NCI-H187 (cell line): Measurements from ENCODE around the gene CYP51A1.
"Not testable (repeated sequence)": the region's sequence is repeated elsewhere in the genome, so short reads cannot be mapped to it uniquely, and the experiment has no call there.

Source experiments
- DNase-seq, 2 experiments: peaks; one replicate each; lab custom pipeline; 2025; lab: John Stamatoyannopoulos, UW

CYP51A1 gene

DNA sequence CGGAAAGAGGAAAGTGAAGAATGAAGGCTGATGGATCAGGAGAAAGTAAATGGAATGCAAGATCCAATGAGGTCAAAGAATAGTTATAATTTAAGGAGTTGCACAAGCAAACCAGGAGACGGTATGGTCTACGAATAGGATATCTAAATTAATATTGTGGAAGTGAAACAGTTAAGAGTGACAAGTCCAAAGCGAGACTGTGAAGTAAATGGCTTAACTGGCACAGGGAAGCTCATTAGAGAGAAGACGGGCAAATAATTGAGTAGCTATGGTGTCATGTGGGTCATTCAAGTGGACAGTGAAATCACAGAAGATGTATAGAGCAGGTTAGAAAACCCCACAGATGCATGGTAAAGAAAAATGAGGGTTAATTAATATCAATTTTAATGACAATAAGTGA lies 3.2 kb downstream of the CYP51A1 start:
- DNase-seq, result no peak

DNA sequence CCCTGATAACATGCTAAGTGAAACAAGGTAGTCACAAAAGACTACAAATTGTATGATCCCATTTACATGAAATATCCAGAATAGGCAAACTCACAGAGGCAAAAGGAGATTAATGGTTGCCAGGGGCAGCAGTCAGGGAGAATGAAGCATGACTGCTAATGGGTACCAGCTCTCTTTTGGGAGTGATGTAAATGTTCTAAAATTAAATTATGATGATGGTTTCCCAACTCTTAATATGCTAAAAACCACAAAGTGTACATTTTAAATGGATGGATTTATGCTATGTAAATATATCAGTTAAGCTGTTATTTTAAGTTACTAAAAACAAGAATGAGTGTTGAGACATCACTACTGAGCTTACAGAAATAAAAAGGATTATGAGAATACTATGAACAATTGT lies 12.6 kb downstream of the CYP51A1 start:
- DNase-seq, result no peak

DNA sequence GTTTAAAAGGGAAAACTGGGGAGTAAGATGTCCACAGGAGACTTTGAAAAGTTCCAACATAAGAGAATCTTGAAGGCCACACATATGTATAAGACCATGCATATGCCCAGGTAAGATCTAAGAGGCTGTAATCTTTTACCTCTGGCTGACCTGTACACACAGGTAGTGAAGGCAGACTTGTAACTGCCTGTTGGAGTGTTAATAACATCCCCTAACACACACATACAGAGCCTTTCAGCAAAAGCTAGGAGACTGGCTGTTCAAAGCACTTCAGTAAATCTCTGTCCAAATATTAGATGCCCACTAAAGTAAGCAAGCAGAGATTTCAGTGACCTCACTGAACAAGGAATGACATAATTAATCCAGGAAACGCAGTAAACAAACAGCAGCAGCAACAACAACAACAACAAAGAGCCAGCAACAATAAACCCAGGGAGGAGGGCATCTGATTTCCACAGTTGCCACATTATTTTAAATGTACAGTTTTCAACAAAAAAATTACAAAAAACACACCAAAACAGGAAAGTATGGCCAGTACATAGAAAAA lies 15.0 kb downstream of the CYP51A1 start:
- DNase-seq, result no peak

DNA sequence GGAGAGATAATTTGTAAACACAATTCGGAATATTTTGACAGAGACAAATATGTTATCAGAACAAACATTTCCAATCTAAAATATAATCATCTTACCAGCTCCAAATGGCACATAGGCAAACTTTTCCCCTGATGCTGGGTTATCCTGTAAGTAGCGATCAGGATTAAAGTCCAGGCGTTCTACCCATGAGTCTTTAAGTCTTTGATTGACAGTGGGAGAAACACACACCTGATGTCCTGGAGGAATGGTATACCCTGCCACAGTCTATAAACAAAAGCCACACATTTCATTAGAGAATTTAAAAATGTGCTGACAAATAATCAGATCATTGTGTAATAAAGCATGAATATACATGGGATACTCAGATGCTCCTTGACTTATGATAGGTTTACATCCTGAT lies 17.3 kb downstream of the CYP51A1 start:
- no peak for DNase-seq

DNA sequence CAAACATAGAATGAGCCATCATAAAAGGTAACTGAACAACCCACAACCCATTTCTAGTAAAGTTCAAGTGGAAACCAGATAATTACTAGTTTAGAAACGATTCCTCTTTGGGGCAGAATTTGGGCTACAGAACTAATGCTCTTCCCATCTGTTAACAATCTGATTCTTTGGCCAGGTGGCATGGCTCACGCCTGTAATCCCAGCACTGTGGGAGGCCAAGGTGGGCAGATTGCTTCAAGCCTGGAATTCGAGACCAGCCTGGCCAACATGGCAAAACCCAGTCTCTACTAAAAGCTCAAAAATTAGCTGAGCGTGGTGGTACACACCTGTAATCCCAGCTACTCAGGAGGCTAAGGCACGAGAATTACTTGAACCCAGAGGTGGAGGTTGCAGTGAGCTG lies 18.5 kb downstream of the CYP51A1 start:
- DNase-seq, result no peak

DNA sequence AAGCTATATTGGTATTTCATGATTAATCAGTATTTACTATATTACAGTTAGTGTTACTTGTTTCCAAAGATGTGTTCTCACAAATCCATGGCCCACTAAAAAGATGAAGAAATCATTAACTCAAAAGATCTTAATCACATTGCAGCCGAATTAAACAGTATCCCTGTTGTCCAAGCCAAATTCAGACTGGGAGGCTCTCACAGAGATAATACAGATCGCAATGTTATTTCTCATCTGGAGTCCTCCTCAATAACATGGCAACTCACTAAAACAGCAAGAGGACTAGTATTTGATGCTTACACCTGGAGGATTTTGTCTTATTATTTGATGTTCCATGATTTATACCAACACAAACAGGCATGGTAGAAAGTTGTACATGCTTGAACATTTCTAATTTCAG lies 23.4 kb downstream of the CYP51A1 start:
- no peak for DNase-seq

DNA sequence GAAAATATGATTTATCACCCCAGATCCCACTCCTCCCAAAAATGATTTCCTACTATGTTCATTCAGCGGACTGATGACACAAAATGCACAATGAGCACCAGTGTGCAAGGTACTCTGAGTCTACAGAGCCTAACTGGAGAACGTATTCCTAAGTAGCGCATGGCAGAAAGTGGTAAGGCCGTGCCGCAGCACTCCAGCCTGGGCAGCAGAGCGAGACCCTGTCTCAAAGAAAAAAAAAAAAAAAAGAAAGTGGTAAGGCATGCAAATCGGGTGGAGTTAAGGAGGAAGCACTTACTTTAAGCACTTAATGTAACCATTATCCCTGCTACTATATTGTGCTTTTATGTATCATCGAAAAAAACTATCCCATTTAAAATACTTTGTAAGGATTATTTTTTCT lies 25.5 kb downstream of the CYP51A1 start:
- no peak for DNase-seq

DNA sequence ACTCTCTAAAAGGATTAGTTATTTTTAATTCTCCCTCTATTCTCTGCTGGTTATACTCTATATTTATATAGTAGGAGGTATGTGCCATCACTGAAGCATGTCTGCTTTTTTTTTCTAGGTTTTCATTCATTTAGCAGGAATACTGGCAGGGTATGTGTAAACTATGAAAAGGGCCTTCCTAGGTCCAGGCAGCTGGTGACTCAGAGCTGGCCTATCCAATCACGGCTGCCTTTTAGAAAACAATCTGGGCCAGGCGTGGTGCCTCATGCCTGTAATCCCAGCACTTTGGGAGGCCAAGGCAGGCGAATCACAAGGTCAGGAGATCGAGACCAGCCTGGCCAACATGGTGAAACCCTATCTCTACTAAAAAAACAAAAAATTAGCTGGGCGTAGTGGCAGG lies 31.4 kb downstream of the CYP51A1 start:
- not testable (repeated sequence) for DNase-seq

DNA sequence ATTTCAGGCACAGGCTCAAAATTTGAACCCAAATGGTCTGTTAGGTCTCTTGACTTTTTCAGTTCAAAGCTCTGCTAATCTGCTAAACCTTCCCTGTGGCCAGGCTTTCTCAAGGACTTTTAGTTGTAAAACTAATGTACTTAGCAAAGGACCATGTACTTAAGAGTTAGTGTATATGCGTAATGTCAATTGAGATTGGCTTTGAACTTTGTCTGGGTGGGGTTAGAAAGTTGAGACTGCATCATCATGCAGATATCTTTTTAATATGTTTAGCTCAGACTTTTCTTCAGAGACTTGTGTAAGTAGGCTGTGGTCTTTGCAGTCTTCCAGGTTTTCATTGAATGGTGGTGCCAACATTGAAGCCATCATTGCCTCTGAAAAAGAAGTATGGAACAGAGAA lies 33.7 kb downstream of the CYP51A1 start:
- no peak for DNase-seq

DNA sequence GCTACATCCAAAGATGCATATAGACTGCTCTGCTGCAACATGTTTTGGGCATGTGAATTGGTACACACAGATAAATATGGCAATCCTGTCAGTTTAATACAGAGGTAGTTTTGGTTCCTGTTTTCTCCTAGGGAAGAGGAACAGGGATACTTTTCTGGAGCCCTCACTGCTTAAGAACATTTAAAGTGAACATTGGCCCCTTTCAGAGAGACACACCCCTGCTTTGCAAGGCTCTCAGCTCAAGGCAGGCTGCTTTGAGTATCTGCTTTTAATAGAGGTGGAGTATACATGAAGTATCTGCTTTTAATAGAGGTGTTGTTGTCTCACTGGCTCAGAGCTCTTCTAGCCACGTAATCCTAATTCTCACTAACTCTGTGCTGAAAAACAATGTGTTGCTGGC lies 38.9 kb downstream of the CYP51A1 start:
- no peak for DNase-seq

DNA sequence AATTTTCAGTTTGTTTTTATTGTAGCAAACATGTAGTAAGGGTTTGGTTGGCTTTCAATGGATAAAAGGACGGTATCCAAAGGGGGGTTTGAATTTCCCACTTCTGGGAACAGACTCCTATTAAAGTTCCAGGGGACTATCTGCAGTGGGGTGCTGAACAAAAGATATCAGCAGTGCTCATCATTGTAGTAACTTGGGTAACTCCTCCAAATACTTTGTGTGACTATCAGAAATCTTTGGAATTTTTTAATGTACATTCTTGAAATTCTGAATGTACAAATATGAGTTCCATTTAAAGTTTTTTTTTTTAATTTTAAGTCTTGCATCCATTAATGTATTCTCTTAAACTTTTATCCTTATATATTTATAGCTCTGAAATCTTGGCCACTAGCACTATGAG lies 42.1 kb downstream of the CYP51A1 start:
- DNase-seq, result no peak

DNA sequence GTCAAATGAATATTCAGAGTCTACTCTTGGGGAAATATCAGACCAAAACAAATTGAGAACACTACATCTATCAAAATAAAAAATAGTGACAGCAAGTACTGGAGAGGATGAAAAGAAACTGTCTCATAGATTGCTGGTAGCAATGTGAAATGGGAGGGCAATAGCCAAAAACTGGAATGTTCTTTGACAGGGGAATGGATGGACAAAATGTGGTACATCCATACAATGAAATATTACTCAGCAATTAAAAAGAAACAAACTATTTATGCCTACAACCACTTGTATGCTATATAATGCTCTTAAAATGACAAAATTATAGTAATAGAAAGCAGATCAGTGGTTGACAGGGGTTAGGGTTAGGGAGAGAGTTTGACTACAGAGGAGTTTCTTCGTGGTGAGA lies 46.0 kb downstream of the CYP51A1 start:
- no peak for DNase-seq

DNA sequence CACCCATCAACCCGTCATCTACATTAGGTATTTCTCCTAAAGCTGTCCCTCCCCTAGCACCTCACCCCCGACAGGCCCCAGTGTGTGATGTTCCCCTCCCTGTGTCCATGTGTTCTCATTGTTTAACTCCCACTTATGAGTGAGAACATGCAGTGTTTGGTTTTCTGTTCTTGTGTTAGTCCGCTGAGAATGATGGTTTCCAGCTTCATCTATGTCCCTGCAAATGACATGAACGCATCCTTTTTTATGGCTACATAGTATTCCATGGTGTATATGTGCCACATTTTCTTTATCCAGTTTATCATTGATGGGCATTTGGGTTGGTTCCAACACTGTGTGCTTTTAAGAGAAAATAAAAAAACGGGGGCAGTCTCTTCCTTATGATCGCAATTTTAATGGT lies 50.4 kb downstream of the CYP51A1 start:
- DNase-seq, result not testable (repeated sequence)

DNA sequence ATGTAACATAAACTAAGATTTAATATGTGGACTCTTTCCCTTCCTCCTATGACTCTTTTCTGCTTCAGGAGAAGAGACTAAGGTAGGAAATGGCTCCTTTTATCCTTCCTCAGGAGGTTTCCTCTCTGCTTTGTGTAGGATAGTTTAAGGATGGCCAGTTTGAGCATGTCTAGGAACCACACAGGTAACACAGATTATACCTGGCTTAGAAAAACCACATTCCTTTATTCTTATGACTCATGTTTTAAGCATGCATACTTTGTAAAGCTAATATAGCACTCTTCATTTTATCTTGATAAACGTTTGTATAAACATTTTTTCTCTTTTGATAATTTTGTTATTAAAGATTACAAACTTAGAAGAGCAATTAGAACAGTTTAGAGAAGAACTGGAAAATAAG lies 57.8 kb downstream of the CYP51A1 start:
- DNase-seq, result no peak

DNA sequence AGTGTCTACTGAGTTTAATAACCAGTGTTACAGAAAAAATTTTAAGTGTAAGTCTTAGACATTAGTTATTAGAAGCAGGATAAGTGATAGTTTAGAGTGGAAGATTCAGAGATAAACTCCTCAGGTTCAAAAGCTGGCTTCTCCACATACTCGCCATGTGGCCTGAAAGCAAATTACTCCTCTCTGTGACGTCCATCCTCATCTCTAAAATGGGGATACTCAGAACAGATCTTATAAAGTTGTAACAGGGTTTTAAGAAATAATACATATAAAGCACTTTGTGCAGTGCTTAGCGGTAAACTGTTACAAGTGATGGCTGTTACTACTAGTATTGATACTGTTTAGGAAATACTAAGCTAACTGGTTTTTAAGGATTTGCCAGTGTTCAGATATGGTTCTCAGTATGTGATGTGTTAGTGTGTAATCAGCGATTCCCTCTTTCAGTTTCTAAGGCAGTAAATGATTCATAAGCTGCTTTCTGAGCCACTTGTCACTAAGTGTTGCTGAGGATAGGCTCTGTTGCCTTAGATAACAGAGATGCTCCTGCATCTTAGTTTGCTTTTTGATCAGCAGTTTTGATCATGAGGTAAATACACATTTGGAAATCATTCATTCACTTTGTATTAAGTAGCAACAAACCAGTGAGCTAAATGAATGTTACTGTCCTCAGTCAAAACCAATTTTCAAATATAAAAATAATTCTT lies 58.7 kb downstream of the CYP51A1 start:
- DNase-seq, result no peak

DNA sequence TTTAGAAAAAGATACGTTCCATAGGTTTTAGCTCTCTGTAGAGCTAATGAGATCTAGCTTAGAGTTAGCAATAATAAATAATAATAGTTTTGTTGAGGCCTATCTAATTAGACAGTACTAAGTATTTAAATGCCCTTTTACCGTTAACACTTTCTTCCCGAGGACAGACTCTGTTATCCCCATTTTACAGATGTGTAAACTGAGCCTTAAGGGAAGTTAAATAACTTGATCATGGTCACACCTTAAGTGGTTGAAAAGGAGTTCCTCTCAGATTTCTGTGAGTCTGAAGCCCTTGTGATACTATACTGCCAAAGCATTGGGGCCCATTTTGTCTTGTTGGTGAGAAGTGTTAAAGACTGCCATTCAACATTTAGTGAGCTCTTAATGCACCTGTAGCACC lies 61.6 kb downstream of the CYP51A1 start:
- no peak for DNase-seq

DNA sequence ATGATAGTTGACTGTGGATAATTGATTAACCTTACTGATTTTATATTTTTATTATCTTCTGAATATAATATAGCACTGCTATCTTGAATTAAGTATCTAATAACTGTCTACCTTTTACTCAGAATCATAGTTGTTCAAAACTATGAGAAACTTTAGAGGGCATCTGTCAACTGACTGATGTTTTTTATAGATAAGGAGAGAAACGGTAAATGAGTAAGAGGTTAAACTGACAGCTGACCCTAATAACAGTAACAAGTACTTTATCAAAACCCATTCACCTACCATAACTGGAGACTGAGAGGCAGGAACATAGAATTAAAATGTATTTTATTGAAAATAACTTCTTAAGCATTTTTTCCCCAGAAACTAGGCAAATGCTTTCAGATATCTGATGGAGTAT lies 62.2 kb downstream of the CYP51A1 start:
- no peak for DNase-seq

DNA sequence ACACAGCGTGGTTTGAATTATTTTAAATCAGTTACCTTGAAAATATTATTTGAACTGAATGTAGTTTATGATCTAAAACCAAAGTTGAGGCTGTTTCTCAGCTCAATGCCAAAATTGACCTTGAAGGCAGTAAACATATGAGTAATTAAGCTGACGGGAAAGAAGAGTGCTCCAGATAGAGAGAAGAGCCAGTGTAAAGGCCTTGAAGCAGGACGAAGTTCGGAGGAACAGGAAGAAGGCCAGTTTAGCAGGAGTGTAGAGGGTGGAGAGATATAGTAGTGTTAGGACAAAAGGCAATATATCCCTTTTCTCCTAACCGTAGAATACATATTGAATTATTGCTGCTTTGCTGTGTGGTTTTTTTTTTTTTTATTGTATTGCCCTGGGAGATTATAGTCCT lies 63.2 kb downstream of the CYP51A1 start:
- no peak for DNase-seq

DNA sequence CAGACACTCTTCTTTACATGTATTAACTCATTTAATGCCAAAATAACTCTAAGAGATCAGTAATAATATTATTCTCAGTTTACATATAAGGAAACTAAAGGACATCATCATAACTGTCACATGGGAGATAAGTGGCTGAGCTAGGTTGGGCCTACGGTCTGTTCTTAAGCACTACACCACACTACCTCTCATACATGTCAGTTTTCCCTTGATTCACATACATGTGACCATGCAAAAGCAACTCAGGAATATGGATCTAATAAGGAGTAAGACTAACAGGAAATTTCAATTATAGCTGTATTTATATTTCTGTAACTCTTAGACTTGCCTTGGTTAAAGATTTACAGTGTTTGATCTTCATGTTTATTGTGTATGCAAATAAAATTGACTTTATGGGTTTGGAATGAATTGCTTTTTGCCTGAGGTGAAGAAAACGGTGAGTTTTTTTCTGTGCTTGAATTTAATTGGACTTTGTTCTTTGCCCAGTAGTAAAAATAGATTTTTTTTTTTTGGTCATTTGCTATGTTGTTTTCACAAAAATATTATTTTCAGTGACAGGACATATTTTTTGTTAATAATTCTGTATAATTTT lies 69.7 kb downstream of the CYP51A1 start:
- no peak for DNase-seq
